GM18858 (cell line): ENCODE data around the gene IZUMO2.

Source experiments
- ATAC-seq: cut with Tn5 transposase; IDR thresholded peaks from one replicate; pipeline ENCODE4 v1.9.1; 2021; ENCODE audit not compliant: unreplicated experiment

The IZUMO2 gene

GRCh38 chr19:50162988-50163387 lies at the start of gene IZUMO2:
IZUMO2 (minus strand) TSS chr19:50163281; CDS start chr19:50163194, 87 bp downstream.
- no peak for ATAC-seq

- ATAC-seq = no peak
These were observed 47.3 kb upstream of the IZUMO2 start for GRCh38 chr19:50210425-50210824.

GRCh38 chr19:50209131-50209530 lies 46.0 kb upstream of the IZUMO2 start:
- no peak for ATAC-seq

GRCh38 chr19:50207730-50208129 lies 44.6 kb upstream of the IZUMO2 start:
- no peak for ATAC-seq

GRCh38 chr19:50206191-50206590 lies 43.1 kb upstream of the IZUMO2 start:
- ATAC-seq = no peak

- ATAC-seq = no peak
These were observed 42.6 kb upstream of the IZUMO2 start for GRCh38 chr19:50205681-50206138.

- ATAC-seq = no peak
These were observed 42.0 kb upstream of the IZUMO2 start for GRCh38 chr19:50204811-50205675.

GRCh38 chr19:50204081-50204428 lies 41.0 kb upstream of the IZUMO2 start:
- ATAC-seq = no peak

- ATAC-seq = no peak
These were observed 40.4 kb upstream of the IZUMO2 start, which contains the start of gene MYH14 for GRCh38 chr19:50203281-50204080. MYH14 (plus strand) TSS chr19:50203622; CDS start chr19:50210366, 6,744 bp downstream.

- no peak for ATAC-seq
These were observed 39.8 kb upstream of the IZUMO2 start for GRCh38 chr19:50202962-50203280.

- ATAC-seq = no peak
These were observed 39.3 kb upstream of the IZUMO2 start for GRCh38 chr19:50202386-50202785.

- ATAC-seq = no peak
These were observed 36.1 kb upstream of the IZUMO2 start for GRCh38 chr19:50199259-50199555.

- ATAC-seq = no peak
These were observed 35.6 kb upstream of the IZUMO2 start for GRCh38 chr19:50198431-50199258.

GRCh38 chr19:50197348-50197747 lies 34.3 kb upstream of the IZUMO2 start:
- ATAC-seq = no peak

GRCh38 chr19:50196322-50196932 lies 33.3 kb upstream of the IZUMO2 start:
- no peak for ATAC-seq

GRCh38 chr19:50195224-50195623 lies 32.1 kb upstream of the IZUMO2 start:
- ATAC-seq = no peak

GRCh38 chr19:50192463-50193211 lies 29.6 kb upstream of the IZUMO2 start:
- no peak for ATAC-seq

- ATAC-seq = no peak
These were observed 28.1 kb upstream of the IZUMO2 start for GRCh38 chr19:50191216-50191615.

GRCh38 chr19:50190439-50190891 lies 27.4 kb upstream of the IZUMO2 start:
- ATAC-seq = no peak

GRCh38 chr19:50189331-50189730 lies 26.2 kb upstream of the IZUMO2 start:
- no peak for ATAC-seq
